ENCODE measurements around the gene SPOCK3. TPM values are rescaled to one million over a fixed set of nuclear protein-coding genes. Genes with fewer than 3 reads are reported as not detected.

SPOCK3 gene
- total RNA-seq, 4 donors from 2014 or later: not detected

DNA sequence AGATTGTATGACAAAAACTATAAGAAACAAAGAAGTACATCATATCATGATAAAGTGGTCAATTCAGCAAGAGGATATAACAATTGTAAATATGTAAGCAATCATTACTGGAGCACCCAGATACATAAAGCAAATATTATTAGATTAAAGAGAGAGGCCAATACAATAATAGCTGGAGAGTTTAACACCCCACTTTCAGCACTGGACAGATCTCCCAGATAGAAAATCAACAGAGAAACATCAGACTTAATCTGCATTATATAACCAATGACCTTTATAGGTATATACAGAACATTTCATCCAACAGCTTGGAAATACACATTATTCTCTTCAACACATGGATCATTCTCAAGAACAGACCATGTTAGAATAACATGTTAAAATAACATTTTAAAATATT, 128.4 kb downstream of the SPOCK3 start:
- no peaks in the 10 kb centered on the region for H3K9me3 ChIP-seq
- H3K4me3 ChIP-seq: no peak overlapping the region
- no peaks in the 10 kb centered on the region for H3K36me3 ChIP-seq
- TF ChIP-seq CTCF (IDR thresholded peaks at IDR 0.05) (no peak), POLR2A (IDR thresholded peaks at IDR 0.05) (no peak)
- no peaks in the 10 kb centered on the region for H3K27me3 ChIP-seq
- no peak overlapping the region for H3K27ac ChIP-seq
- intact Hi-C loops (cut with DNase I): no loop called here
- H3K4me1 ChIP-seq: no peaks in the 10 kb centered on the region
- no peak for DNase-seq

DNA sequence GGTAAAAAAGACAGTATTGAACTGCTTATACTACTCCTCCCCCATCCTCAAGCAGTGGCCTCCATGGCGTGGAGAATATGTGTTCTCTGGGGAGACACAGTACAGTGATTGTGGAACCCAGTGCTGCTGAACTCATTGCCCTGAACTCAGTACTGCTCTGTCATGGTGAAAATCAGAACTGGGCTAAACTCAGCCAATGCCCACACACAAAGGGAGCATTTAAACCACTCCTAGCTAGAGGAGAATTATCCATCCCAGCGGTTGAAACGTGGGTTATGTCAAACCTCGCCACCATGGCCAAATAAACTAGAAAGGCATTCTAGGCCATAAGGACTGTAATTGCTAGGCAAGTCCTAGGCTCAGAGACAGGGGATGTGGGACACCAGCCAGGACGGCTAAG, 131.8 kb downstream of the SPOCK3 start:
- no peaks in the 10 kb centered on the region for H3K36me3 ChIP-seq
- DNase-seq: no peak
- no peaks in the 10 kb centered on the region for H3K9me3 ChIP-seq
- H3K4me1 ChIP-seq: no peaks in the 10 kb centered on the region
- H3K27me3 ChIP-seq: no peaks in the 10 kb centered on the region
- TF ChIP-seq CTCF (IDR thresholded peaks at IDR 0.05) (no peak), POLR2A (IDR thresholded peaks at IDR 0.05) (no peak)
- 87% methylated on average over 4 of the region's 5 CpGs; no CpG with 5 or more reads in 1 of the 2 donors for WGBS, 2 donors
- H3K4me3 ChIP-seq: no peak overlapping the region
- intact Hi-C loops (cut with DNase I): no loop called here
- H3K27ac ChIP-seq: no peak overlapping the region

GRCh38 chr4:167101035-167101434, 133.3 kb downstream of the SPOCK3 start:
- Histone ChIP-seq H3K4me3 (no peak overlapping the region), H3K27me3 (no peaks in the 10 kb centered on the region), H3K27ac (no peak overlapping the region), H3K36me3 (no peaks in the 10 kb centered on the region), H3K9me3 (no peaks in the 10 kb centered on the region), H3K4me1 (no peaks in the 10 kb centered on the region)
- intact Hi-C loops (cut with DNase I): no loop called here
- TF ChIP-seq CTCF (IDR thresholded peaks at IDR 0.05) (no peak), POLR2A (IDR thresholded peaks at IDR 0.05) (no peak)
- DNase-seq: no peak
- 77 to 84% methylated on average over 2 of the region's 2 CpGs for WGBS, 2 donors

- Histone ChIP-seq H3K9me3 (no peaks in the 10 kb centered on the region), H3K27ac (no peak overlapping the region), H3K27me3 (no peaks in the 10 kb centered on the region), H3K4me1 (no peaks in the 10 kb centered on the region), H3K4me3 (no peak overlapping the region), H3K36me3 (no peaks in the 10 kb centered on the region)
- intact Hi-C loops (cut with DNase I): no loop called here
- TF ChIP-seq CTCF (IDR thresholded peaks at IDR 0.05) (no peak), POLR2A (IDR thresholded peaks at IDR 0.05) (no peak)
- WGBS, 2 donors: 3 to 15% methylated on average over 1 of the region's 1 CpG
- DNase-seq: no peak
These were observed 134.2 kb downstream of the SPOCK3 start for GRCh38 chr4:167100120-167100519.

DNA sequence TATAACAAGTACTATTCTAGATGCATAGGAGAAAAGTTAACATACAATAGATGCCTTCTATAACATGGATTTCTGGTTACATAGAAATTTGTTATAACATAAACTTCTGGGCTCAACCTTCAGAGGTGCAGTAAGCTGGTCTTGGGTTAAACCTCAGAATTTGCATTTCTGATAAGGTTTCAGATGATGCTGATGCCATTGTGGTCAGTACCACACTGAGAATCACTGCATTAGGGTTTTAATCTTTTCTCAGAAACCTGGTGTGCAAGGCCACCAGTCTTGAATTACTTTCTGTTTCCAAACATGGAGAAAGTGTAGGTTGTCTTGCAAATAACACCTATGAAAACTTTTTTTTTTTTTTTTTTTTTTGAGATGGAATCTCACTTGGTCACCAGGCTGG, 146.2 kb downstream of the SPOCK3 start:
- no peak for DNase-seq
- TF ChIP-seq CTCF (IDR thresholded peaks at IDR 0.05) (no peak), POLR2A (IDR thresholded peaks at IDR 0.05) (no peak)
- Histone ChIP-seq H3K4me1 (no peaks in the 10 kb centered on the region), H3K36me3 (no peaks in the 10 kb centered on the region), H3K4me3 (no peak overlapping the region), H3K27me3 (no peaks in the 10 kb centered on the region), H3K9me3 (no peaks in the 10 kb centered on the region), H3K27ac (no peak overlapping the region)
- intact Hi-C loops (cut with DNase I): no loop called here
